Jurkat, Clone E6-1 (cell line): ENCODE data around the gene NPTX2.

Source experiments
- DNase-seq: peaks from one replicate; pipeline ENCODE4 v3.0.0-alpha.2; 2011; ENCODE audit warnings: low read depth, low spot score
- H3K4me3 ChIP-seq: 2 replicates; pipeline ENCODE4 v1.5.1; 2011; ENCODE audit warnings: mild to moderate bottlenecking, low read length, control low read depth, moderate library complexity

NPTX2 gene

DNA sequence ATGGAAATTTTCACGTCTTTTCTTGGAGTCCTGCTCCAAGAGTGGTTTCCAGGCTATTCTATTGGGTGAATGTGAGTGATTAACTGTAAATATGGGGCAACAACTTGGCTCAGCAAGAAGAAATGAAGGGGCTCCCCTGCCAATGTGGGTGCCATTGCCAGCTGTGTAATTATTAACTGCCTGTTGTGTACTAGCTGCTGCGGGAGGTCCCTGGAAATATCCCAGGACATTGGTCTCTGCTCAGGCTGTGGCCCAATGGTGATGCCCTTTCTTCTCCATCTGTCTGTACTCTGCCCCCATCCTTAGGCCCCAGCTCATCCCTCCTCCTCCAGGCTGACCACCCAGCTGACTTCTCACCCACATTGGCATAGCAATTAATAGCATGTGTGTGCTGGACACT lies 29.4 kb downstream of the NPTX2 start:
- no peak overlapping the region for H3K4me3 ChIP-seq
- DNase-seq, result no peak

DNA sequence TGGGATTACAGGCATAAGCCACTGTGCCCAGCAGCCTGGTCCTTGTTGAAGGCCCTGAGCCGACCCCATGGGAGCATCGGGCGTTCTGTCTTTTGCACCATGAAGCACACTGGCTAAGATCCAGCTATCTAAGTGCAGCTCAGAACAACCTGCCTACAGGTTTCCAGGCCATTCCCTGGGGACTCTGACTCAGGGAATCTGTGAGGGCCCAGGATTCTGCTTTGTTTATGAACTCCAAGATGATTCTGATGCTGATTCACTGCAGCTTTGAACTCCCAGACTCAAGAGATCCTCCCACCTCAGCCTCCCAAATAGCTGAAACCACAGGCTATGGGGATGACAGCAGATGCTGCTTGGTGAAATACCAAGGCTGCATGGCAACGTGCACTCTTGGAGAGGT lies 30.2 kb downstream of the NPTX2 start:
- H3K4me3 ChIP-seq, result no peak overlapping the region
- DNase-seq, result no peak

DNA sequence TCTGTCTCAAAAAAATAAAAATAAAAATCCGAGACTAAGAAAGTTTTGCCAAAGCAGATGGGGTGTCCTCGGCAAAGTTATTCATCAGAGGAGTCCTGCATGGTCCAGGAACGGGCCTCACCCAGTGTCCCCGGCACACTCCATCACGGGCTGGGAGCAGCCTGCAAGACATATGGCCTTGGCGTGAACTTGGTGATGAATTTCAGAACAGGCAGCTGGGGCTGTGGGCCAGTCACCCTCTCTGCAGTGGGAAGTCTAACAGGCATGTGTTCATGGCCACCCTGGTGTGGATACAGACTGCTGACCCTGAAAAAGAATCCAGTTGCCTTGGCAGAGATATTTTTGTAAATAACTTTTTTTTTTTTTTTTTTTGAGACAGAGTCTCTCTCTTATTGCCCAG lies 34.7 kb downstream of the NPTX2 start:
- DNase-seq, result no peak
- no peak overlapping the region for H3K4me3 ChIP-seq

DNA sequence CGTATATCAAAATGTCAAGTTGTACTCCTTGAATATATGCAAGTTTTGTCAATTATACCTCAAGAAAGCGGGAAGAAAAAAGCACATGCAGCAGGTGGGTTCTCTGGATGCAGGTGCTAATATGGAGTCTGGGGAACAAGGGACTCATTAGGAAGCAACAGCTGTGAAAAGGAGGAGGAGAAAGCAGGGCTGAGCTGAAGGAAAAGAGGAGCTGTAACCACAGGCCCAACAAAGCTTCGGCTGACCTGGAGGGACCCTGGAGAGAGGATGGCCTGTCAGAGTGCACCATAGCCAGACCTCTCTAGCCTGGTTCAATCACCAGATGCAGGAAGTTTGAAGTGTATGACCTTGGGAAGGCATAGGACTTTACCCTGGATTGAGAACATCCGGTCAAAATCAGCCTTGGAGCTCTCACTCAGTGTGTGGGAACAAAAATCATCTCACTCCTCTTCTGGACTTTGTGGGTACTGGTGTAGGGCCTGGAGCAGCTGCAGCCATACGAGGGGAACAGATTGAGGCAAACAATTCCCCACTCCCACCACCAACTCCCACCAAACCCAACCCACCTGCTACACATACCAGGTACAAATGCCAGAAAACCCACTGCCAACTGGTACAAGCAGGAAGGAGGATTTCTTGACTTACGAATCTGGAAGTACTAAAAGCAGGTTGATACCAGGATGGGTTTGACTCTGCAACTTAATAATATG lies 36.7 kb downstream of the NPTX2 start:
- H3K4me3 ChIP-seq, result no peak overlapping the region
- no peak for DNase-seq

DNA sequence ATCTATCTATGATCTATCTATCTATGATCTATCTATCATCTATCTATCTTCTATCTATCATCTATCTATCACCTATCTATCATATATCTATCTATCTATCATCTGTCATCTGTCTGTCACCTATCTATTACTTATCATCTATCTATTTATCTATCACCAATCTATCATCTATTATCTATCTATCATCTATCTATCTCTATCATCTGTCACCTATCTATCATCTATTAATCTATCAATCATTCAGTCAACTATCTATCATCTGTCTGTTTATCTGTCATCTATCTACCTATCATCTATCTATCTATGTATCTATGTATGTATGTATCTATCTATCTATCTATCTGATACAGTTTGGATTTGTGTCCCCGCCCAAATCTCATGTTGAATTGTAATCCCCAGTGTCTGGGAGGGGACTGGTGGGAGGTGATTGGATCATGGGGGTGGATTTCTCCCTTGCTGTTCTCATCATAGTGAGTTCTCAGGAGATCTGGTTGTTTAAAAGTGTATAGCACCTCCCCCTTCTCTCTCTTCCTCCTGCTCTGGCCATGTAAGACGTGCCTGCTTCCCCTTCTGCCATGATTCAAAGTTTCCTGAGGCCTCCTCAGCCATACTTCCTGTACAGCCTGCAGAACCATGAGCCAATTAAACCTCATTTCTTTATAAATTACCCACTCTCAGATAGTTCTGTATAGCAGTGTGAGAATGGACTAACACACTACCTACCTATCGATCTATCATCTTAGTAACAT lies 37.6 kb downstream of the NPTX2 start:
- no peak for DNase-seq
- H3K4me3 ChIP-seq, result no peak overlapping the region

DNA sequence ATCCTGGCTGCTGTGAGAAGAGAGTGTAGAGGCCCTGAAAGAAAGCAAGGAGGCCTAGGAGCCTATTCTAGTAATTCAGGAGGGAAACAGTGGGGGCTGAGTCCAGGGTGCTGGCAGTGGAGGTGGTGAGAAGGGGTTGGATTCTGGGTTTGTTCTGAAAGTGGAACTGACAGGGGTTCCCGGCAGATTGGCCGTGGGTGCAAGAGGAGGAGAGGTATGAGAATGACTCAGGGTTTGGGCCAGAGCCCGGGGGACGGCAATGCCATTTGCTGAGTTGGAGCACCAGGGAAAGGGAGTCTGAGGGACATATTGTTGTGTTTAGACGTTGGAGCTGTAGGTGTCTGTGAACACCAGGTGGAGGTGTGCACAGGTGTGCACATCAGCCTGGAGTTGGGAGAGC lies 38.5 kb downstream of the NPTX2 start:
- no peak for DNase-seq
- H3K4me3 ChIP-seq, result no peak overlapping the region

DNA sequence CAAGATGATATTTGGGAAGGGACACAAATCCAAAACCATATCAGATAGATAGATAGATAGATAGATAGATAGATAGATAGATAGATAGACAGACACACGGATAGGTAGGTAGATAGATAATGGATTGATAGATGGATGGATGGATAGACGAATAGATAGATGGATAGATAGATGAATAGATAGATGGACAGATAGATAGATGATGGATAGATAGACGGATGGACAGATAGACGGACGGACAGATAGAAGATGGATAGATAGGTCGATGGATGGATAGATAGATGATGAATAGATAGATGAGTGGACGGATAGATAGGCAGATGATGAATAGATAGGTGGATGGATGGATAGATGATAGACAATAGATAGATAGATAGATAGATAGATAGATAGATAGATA lies 39.8 kb downstream of the NPTX2 start:
- no peak for DNase-seq
- H3K4me3 ChIP-seq, result no peak overlapping the region

DNA sequence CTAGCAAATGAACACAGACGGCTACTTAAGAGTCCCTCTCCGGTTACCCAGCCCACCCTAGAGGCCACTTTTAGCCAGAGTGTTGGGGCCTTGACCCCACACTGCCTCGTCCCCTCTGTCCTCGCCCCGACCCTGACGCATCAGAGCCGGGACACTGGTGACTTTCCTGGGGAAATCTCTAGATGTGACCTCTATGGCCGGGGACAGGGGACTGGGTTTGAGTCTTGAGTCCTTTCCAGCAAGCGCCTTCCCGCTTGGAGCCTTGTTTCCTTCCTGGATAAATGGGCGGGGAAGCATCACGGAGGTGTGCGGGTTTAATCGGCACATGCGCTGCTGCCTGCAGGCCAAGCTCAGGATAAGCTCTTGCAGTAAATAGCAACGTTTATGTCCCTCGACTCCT lies 40.7 kb downstream of the NPTX2 start:
- H3K4me3 ChIP-seq, result no peak overlapping the region
- no peak for DNase-seq

DNA sequence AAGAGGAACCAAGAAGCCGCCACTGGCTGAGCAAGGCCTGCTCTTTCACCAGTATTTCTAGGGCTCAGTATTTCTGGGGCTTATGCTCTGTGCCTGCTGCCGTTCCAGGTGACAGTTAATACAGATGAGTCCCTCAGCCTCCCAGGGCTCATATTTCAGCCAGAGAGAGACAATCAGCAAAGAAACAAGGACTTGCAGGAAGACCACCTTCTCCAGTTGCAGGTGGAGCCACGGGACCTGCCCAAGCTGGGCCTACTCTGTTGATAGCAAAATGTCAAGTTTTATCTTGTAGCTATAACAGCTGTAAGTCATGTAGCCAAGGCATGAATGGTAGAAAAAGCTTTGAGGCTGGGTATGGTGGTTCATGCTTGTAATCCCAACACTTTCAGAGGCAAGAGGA lies 42.7 kb downstream of the NPTX2 start:
- H3K4me3 ChIP-seq, result no peak overlapping the region
- DNase-seq, result no peak

DNA sequence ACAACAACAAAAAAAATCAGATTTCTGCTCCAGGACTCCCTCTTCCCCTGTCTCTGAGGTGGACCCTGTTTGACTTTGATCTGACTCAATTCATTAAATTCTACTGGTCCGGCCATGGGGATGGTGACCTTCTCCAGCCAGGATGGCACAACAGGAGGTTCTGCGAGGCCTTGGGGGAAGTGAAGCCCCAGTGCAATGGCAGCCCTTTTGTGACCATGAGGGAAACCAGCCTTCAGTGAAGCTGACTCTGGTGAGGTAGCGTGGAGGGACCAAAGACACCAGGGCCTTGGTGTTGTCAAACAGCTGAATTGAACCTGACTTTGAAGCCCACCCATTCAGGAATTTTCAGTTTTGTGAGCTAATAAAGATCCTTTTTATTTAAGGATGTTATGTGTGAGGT lies 44.5 kb downstream of the NPTX2 start:
- H3K4me3 ChIP-seq, result no peak overlapping the region
- DNase-seq, result no peak

DNA sequence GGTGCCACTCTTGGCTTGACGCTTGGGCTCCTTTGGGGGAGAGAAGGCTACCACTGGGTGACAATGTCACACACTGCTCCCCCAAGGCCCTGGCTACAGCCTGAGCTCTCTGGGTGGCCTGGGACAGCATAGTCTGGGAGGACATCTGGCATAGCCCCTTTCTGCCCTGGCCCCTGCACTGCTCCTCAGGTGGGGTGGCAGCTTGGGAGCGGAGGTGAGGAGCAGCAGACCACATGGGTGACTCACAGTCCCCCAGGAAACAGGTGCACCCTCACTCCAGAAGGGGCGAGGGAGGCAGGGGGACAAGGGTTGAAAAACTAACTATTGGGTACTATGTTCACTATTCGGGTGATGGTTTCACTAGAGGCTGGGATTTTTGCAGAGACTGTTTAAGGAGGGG lies 45.2 kb downstream of the NPTX2 start:
- no peak overlapping the region for H3K4me3 ChIP-seq
- DNase-seq, result no peak

DNA sequence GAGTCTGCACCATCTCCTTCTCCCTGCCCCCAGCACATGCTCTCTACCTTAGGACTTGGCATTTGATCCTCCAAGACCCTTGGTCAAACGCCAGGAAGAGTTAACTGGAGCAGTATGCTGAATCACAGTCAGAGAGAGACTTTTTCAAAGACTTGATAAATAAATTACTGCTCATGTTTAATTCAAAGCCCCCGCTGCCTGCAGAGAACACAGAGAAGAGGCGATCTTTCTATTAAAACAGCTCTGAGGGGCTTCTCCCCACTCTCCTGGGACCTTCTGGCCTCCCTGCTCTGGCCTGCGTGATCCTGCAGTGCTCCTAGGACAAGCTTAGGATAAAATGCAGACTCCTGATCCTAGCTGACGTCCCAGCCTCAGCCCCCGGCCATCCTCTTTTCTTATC lies 47.8 kb downstream of the NPTX2 start:
- no peak for DNase-seq
- no peak overlapping the region for H3K4me3 ChIP-seq

DNA sequence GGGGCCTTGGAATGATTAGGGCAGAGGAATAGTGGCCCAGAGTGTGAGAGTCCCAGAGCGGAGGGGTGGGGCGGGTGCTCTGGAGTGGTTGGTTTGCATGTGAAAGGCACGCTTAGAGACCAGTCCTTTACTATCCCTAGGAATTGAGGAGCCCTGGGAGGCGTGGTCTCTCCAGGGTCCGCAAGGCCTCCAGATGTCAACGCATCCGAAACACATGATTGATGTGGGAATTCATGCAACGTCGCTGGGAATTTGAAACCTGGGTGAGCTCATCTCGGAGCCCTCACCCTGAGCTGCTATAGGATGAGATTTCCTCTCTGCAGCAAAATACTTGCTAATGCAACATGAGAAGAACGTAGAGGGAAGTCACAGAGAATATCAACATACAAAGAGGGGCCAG lies 51.2 kb downstream of the NPTX2 start:
- H3K4me3 ChIP-seq, result no peak overlapping the region
- DNase-seq, result no peak

DNA sequence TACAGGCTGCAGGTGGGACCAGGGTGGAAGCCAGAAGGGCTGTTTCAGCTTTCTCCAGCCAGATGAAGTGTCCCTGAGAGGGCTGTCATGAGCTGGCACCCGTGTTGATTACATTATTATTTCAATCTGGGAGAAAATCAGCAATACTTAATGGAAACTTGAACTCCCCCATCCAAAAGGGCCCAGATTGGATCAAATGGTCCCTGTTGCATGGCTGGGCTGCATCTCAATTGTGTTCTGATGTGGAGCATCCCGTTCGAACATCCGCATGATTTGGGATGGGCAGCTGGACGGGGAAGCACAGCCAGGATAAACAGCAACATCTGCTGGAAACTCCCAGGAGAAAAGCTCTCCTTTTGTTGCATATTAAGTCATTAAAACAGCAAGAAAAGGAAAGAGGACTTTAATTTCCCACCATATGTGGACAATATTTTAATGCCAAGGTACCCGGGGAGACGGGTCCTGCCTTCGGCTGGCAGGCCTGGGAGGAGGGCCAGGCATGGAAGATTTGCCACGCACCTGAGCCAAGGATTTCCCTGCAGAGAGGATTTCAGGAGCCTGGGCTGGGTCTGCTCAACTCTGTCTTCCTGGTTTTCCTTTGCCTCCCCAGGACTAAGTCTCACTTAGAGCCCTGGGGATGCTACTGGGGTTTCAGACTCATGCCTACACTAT lies 52.4 kb downstream of the NPTX2 start:
- DNase-seq, result no peak
- H3K4me3 ChIP-seq, result no peak overlapping the region

DNA sequence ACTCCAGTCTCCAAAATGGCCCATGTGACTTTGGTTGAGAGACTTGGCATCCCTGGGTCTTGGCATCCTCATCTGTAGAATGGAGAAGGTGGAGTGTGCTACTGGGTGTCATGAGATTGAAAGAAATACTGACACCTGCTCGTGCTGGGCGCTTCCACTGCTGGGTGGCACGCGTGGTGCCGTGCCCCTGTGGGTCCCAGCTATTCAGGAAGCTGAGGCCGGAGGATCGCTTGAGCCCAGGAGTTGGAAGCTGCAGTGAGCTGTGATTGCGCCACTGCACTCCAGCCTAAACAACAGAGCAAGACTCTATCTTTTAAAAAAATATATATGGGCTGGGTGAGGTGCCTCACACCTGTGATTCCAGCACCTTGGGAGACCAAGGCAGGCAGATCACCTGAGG lies 53.1 kb downstream of the NPTX2 start:
- DNase-seq, result no peak
- no peak overlapping the region for H3K4me3 ChIP-seq

DNA sequence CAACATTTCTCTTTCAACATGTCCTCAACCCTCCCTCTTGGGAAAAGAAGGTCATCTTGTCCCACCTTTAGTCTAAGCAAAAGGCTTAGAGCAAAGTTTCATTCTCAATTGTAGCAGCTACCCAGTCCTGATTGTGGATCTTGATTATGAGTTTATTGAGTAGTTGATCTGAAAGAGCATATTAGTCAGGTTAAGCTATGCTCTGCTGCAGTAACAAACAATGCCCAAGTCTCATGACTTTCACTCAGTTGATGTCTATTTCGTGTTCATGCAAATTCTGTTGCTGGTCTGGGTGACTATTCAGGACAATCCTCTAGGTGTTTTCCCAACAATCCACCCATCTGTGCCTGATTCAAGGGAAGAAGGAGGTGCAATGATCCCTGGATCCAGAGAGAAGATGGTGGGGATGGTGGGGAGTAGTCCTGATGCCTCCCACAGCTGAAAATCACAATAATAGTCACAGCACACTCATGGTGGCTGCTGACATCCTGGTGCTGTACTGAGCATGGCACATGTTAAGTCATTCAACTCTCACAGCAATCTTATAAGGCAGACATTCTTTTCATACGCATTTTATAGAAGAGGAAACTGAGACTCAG lies 54.7 kb downstream of the NPTX2 start:
- no peak overlapping the region for H3K4me3 ChIP-seq
- DNase-seq, result no peak

DNA sequence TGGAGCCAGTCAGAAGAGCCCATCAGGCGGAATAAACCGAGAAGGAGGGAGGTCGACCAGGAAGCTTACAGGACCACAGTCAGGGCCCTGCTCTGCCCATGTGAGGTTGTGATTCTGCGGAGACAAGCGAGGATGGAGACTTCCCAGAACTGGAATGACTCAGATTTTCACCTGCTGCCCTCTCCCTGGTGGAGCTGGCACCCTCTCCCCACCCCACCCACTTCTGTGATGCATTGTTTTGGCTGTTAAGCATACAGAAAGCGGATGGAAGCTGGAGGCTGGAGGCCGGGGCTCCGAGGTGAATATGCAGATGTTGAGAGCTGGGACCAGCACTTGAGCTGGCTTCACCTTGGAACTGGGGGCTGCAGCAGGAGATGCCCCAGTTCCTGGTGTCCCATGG lies 57.4 kb downstream of the NPTX2 start:
- no peak overlapping the region for H3K4me3 ChIP-seq
- DNase-seq, result no peak

DNA sequence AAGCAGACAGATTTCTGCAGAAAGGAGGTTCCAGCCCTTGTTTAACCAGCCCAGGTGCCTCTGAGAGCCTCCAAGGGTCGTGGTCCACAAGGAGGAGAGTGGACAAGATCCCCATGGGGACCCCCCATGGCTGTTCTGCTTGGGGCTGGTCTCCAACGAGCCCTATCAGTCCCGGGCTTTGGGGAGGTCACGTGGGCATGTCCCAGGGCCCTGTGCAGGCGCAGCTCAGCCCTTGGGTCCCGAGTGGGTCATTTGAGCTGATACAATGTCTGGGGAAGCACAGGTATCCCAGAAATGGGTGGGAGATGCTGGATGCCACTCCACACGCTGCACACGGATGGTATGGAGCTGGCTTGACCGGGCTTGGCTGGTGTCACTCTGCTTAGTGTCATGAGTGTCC lies 57.8 kb downstream of the NPTX2 start:
- DNase-seq, result no peak
- no peak overlapping the region for H3K4me3 ChIP-seq

DNA sequence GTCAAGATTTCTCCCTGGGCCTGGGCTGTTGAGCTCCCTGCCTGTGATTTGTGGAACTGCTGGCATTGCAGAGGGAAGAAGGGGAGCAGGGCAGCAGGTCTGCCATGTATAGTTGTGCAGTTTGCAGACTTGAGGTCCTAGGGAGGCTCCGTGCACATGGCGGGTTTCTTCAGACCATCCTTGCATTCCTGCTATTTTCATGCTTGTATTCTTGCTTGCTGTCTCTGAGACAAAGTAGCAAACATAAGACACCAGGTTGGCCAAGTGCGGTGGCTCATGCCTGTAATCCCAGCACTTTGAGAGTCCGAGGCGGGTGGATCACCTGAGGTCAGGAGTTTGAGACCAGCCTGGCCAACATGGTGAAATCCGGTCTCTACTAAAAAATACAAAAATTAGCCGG lies 61.1 kb downstream of the NPTX2 start:
- DNase-seq, result no peak
- no peak overlapping the region for H3K4me3 ChIP-seq
